ENCODE data around the gene CHCHD3. TPM values are rescaled to one million over a fixed set of nuclear protein-coding genes. Genes with fewer than 3 reads are reported as not detected.

The CHCHD3 gene
- total and polyA plus RNA-seq, 9 of the 15 experiments (the other 6 are each of a cell fraction or from before 2014, with no cell fraction given) = 66.2 to 279 (median 204) TPM

- Histone ChIP-seq H3K4me2 (ENCODE audit: insufficient read depth, low read length) (no peak overlapping the region), H3K9me1 (ENCODE audit: control insufficient read depth, insufficient read depth, low read length) (peaks cover 5% of the 10 kb centered on the region), H3K27ac (ENCODE audit: extremely low read depth, low read depth, low read length) (no peak overlapping the region), H4K20me1 (replicated peaks; ENCODE audit: control insufficient read depth, insufficient read depth, low read length) (peaks cover 7% of the 10 kb centered on the region; the same call in 1 of the 2 replicates), H3K79me2 (ENCODE audit: control insufficient read depth, insufficient read depth, low read length) (peaks cover 51% of the 10 kb centered on the region), H3K9ac (ENCODE audit: insufficient read depth in 1 of 2, low read depth in 2 of 2, low read length in 2 of 2) (no peak overlapping the region), H3K27me3 (ENCODE audit: control insufficient read depth in 2 of 2, insufficient read depth in 2 of 2, low read length in 2 of 2) (no peaks in the 10 kb centered on the region), H3K4me1 (replicated peaks in 1 of 2; ENCODE audit: control insufficient read depth in 2 of 2, insufficient read depth in 2 of 2, low read length in 2 of 2) (no peaks in the 10 kb centered on the region), H3K9me3 (replicated peaks; ENCODE audit: control insufficient read depth, insufficient read depth, low read depth, low read length) (no peaks in the 10 kb centered on the region), H3K4me3 (no peak overlapping the region), H3K36me3 (ENCODE audit: control insufficient read depth, insufficient read depth, low read length) (peaks cover 7% of the 10 kb centered on the region; the same call in 1 of the 3 replicates), H2AFZ (ENCODE audit: low read depth, low read length) (no peak overlapping the region)
- intact Hi-C loops (cut with micrococcal nuclease) (no loop called here), in situ Hi-C loops (cut with MboI) (no loop called here)
- TF ChIP-seq MAFG (tag; conservative IDR thresholded peaks at IDR 0.05) (0 out of 2 replicates have a peak, but pooled peaks have one; percentile 6), ZNF316 (IDR thresholded peaks at IDR 0.05) (peak; percentile 55; the same call in 1 of the 2 replicates), ZBED1 (IDR thresholded peaks at IDR 0.05) (no peak)
- no TSS peak for BruUV-seq (replicated peaks)
- CTCF ChIA-PET (ENCODE audit: low intra/inter-chr PET ratio) = no interaction called here
- FAIRE-seq (no peak), DNase-seq (ENCODE audit: extremely low read depth in 1 of 4, low spot score in 3 of 4) (no peak), ATAC-seq (peak; percentile 38; the same call in 1 of the 3 replicates)
- POLR2A ChIA-PET = interaction anchor here (0.7 to 1.0 kb wide), 2 partner anchors 8 to 12 kb away, joined by 3 read pairs; no protein-coding TSS in a partner anchor
- 87% methylated on average over 5 of the region's 5 CpGs for WGBS (ENCODE audit: insufficient coverage, low coverage, missing lambda C conversion rate)
Measured at GRCh38 chr7:132966754-132967469, 115.0 kb downstream of the CHCHD3 start.

DNA sequence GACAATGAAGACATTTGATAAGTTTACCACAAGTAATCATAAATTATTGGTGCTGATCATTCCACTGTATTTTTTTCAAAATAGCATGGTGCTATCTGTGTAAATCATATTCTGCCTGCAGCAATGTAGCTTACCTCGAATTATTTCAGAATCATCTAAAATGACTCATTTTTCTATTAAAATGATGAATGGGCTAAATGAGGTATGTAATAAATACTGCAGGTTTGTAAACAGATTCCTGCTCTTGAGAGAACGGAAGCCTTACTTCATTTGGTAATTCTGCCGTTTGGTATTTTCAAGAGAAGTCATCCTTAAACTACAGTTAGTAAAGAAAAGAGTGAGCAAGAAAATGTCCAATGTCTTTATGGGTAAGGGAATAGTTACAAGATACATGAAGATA lies 115.9 kb downstream of the CHCHD3 start:
- DNase-seq (ENCODE audit: extremely low read depth in 1 of 4, low spot score in 3 of 4) (no peak), ATAC-seq (no peak), FAIRE-seq (no peak)
- H4K20me1 ChIP-seq (replicated peaks; ENCODE audit: control insufficient read depth, insufficient read depth, low read length) = peaks cover 7% of the 10 kb centered on the region; the same call in 1 of the 2 replicates
- H2AFZ ChIP-seq (ENCODE audit: low read depth, low read length) = no peak overlapping the region
- no peaks in the 10 kb centered on the region for H3K27me3 ChIP-seq (ENCODE audit: control insufficient read depth in 2 of 2, insufficient read depth in 2 of 2, low read length in 2 of 2)
- H3K4me3 ChIP-seq = no peak overlapping the region
- no peak overlapping the region for H3K27ac ChIP-seq (ENCODE audit: extremely low read depth, low read depth, low read length)
- H3K79me2 ChIP-seq (ENCODE audit: control insufficient read depth, insufficient read depth, low read length) = peaks cover 53% of the 10 kb centered on the region
- in situ Hi-C loops (cut with MboI) (no loop called here), intact Hi-C loops (cut with micrococcal nuclease) (no loop called here)
- WGBS (ENCODE audit: insufficient coverage, low coverage, missing lambda C conversion rate) = 77% methylated on average over 3 of the region's 3 CpGs
- H3K4me2 ChIP-seq (ENCODE audit: insufficient read depth, low read length) = no peak overlapping the region
- H3K4me1 ChIP-seq (replicated peaks in 1 of 2; ENCODE audit: control insufficient read depth in 2 of 2, insufficient read depth in 2 of 2, low read length in 2 of 2) = no peaks in the 10 kb centered on the region
- 0 out of 3 replicates have a peak, but pooled peaks cover 4% of the 10 kb centered on the region for H3K36me3 ChIP-seq (ENCODE audit: control insufficient read depth, insufficient read depth, low read length)
- peaks cover 5% of the 10 kb centered on the region for H3K9me1 ChIP-seq (ENCODE audit: control insufficient read depth, insufficient read depth, low read length)
- ChIA-PET CTCF (ENCODE audit: low intra/inter-chr PET ratio) (no interaction called here), POLR2A (interaction anchor here (0.6 to 1.0 kb wide), 3 partner anchors 9 to 13 kb away, joined by 3 to 5 read pairs (median 3); no protein-coding TSS in a partner anchor)
- no TSS peak for BruUV-seq (replicated peaks)
- no peak overlapping the region for H3K9ac ChIP-seq (ENCODE audit: insufficient read depth in 1 of 2, low read depth in 2 of 2, low read length in 2 of 2)
- no peaks in the 10 kb centered on the region for H3K9me3 ChIP-seq (replicated peaks; ENCODE audit: control insufficient read depth, insufficient read depth, low read depth, low read length)
- TF ChIP-seq ZNF324 (CRISPR knock-in tag; IDR thresholded peaks at IDR 0.05) (no peak), MTA3 (IDR thresholded peaks at IDR 0.05; ENCODE audit: borderline replicate concordance) (no peak), XRCC5 (IDR thresholded peaks at IDR 0.05; ENCODE audit: low read depth, low read length) (no peak), E2F4 (CRISPR knock-in tag; IDR thresholded peaks at IDR 0.05; ENCODE audit: low read depth) (no peak), SRF (CRISPR knock-in tag; IDR thresholded peaks at IDR 0.05) (no peak), ZNF316 (IDR thresholded peaks at IDR 0.05) (no peak), MCM3 (IDR thresholded peaks at IDR 0.05) (no peak), CHD4 (IDR thresholded peaks at IDR 0.05; ENCODE audit: insufficient read depth, insufficient replicate concordance, low read depth, low read length, poor library complexity, severe bottlenecking) (no peak), RFX5 (IDR thresholded peaks at IDR 0.05; ENCODE audit: low read depth, low read length) (no peak), ZBTB49 (CRISPR knock-in tag; IDR thresholded peaks at IDR 0.05; ENCODE audit: borderline replicate concordance) (no peak)

Data from K562 (cell line).